ENCODE data around the gene CD2AP.
"Not testable (repeated sequence)": the region's sequence is repeated elsewhere in the genome, so short reads cannot be mapped to it uniquely, and the experiment has no call there.

GRCh38 chr6:47647626-47648025, 170.0 kb downstream of the CD2AP start:
- TF ChIP-seq CTCF (IDR thresholded peaks at IDR 0.05; ENCODE audit: low read depth, low read length, missing input control); MAX (IDR thresholded peaks at IDR 0.05); GABPA (IDR thresholded peaks at IDR 0.05 in 1 of 2, conservative IDR thresholded peaks at IDR 0.05 in 1 of 2); REST (IDR thresholded peaks at IDR 0.05); ZBTB33 (IDR thresholded peaks at IDR 0.05); RAD21 (IDR thresholded peaks at IDR 0.05); YY1 (IDR thresholded peaks at IDR 0.05); EGR1 (IDR thresholded peaks at IDR 0.05; ENCODE audit: low read depth in 2 of 2); TAF1 (conservative IDR thresholded peaks at IDR 0.05); JUND (IDR thresholded peaks at IDR 0.05): not testable (repeated sequence)

Data from liver (tissue), 3 donors.